Loucy (cell line): ENCODE data around the gene HOXD12.

Source experiments
- H2AFZ ChIP-seq: fragments of 200-600 bp; sonication (generic); 2 replicates; pipeline ENCODE4 v1.6.0; 2016; ENCODE audit warnings: antibody characterized with exemption, mild to moderate bottlenecking, low read length, moderate library complexity
- H3F3A ChIP-seq: fragments of 200-600 bp; 2 replicates; pipeline ENCODE4 v1.6.0; 2016; ENCODE audit warnings: antibody characterized with exemption, low read depth, mild to moderate bottlenecking
- H3K27me3 ChIP-seq: fragments of 200-600 bp; sonication (generic); 2 replicates; pipeline ENCODE4 v1.6.1; 2014; ENCODE audit warnings: low read length, mild to moderate bottlenecking; ENCODE audit not compliant: insufficient read depth, poor library complexity, severe bottlenecking
- H3K36me3 ChIP-seq: fragments of 200-600 bp; sonication (generic); 2 replicates; pipeline ENCODE4 v1.6.1; 2016; ENCODE audit warnings: low read length; ENCODE audit not compliant: insufficient read depth
- H3K4me1 ChIP-seq: fragments of 200-600 bp; sonication (generic); 2 replicates; pipeline ENCODE4 v1.5.1; 2014; ENCODE audit warnings: low read length, mild to moderate bottlenecking; ENCODE audit not compliant: insufficient read depth, poor library complexity, severe bottlenecking
- H3K4me2 ChIP-seq: fragments of 200-600 bp; sonication (generic); 2 replicates; pipeline ENCODE4 v1.6.0; 2014; ENCODE audit warnings: antibody characterized with exemption, low read length, low read depth, mild to moderate bottlenecking; ENCODE audit not compliant: poor library complexity, severe bottlenecking
- H3K4me3 ChIP-seq: fragments of 200-600 bp; sonication (generic); 2 replicates; pipeline ENCODE4 v1.5.1; 2014; ENCODE audit warnings: low read length, mild to moderate bottlenecking, mixed read lengths; ENCODE audit not compliant: poor library complexity, severe bottlenecking
- H3K79me2 ChIP-seq: fragments of 200-600 bp; sonication (generic); 2 replicates; pipeline ENCODE4 v1.6.1; 2014; ENCODE audit warnings: low read length; ENCODE audit not compliant: insufficient read depth
- H3K9ac ChIP-seq: fragments of 200-600 bp; sonication (generic); 2 replicates; pipeline ENCODE4 v1.6.0; 2014; ENCODE audit warnings: mild to moderate bottlenecking, low read depth, low read length, moderate library complexity; ENCODE audit not compliant: poor library complexity, severe bottlenecking
- H3K9me2 ChIP-seq: fragments of 200-600 bp; sonication (generic); replicated peaks from 2 replicates; pipeline ENCODE4 v1.6.1; 2016; ENCODE audit warnings: low read depth, low read length, mixed read lengths
- H3K9me3 ChIP-seq: fragments of 200-600 bp; sonication (generic); 2 replicates; pipeline ENCODE4 v1.6.1; 2014; ENCODE audit warnings: mild to moderate bottlenecking, antibody characterized with exemption, low read length, low read depth; ENCODE audit not compliant: insufficient read depth
- H4K20me1 ChIP-seq: fragments of 200-600 bp; sonication (generic); 2 replicates; pipeline ENCODE4 v1.6.0; 2014; ENCODE audit warnings: antibody characterized with exemption, low read length, mild to moderate bottlenecking; ENCODE audit not compliant: insufficient read depth, poor library complexity, severe bottlenecking
- EZH2phosphoT487 ChIP-seq: fragments of 200-600 bp; IDR thresholded peaks from 2 replicates; pipeline ENCODE4 v1.6.1; 2018; ENCODE audit warnings: antibody characterized with exemption, mild to moderate bottlenecking, moderate library complexity, borderline replicate concordance
- TF ChIP-seq, protein P1 (sequence below): fragments of 200-600 bp; sonication (generic); conservative IDR thresholded peaks from 2 replicates; pipeline ENCODE4 v1.5.1; 2014; ENCODE audit warnings: mild to moderate bottlenecking, antibody characterized with exemption, low read length

The HOXD12 gene

DNA sequence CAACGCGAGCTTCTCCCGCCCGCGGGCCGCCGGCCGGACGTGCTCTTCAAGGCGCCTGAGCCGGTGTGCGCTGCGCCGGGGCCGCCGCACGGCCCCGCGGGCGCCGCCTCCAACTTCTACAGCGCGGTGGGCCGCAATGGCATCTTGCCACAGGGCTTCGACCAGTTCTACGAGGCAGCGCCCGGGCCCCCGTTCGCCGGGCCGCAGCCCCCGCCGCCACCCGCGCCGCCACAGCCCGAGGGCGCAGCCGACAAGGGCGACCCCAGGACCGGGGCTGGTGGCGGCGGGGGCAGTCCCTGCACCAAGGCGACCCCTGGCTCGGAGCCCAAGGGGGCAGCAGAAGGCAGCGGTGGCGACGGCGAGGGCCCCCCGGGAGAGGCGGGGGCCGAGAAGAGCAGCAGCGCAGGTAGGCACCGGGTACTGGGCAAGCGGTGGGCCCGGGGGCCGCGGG is 8.2 kb downstream of the HOXD12 start:
- Histone ChIP-seq H3K27me3 (peaks cover 13% of the 10 kb centered on the region), H3K4me1 (peaks cover 3% of the 10 kb centered on the region), H3K9ac (no peak overlapping the region), H4K20me1 (no peaks in the 10 kb centered on the region), H3K79me2 (no peaks in the 10 kb centered on the region), H3K9me2 (no peaks in the 10 kb centered on the region), H3K36me3 (no peaks in the 10 kb centered on the region), H3K4me2 (no peak overlapping the region), H2AFZ (no peak overlapping the region), H3F3A (no peaks in the 10 kb centered on the region), H3K4me3 (no peak overlapping the region), H3K9me3 (no peaks in the 10 kb centered on the region)
- TF ChIP-seq, protein P1, sequence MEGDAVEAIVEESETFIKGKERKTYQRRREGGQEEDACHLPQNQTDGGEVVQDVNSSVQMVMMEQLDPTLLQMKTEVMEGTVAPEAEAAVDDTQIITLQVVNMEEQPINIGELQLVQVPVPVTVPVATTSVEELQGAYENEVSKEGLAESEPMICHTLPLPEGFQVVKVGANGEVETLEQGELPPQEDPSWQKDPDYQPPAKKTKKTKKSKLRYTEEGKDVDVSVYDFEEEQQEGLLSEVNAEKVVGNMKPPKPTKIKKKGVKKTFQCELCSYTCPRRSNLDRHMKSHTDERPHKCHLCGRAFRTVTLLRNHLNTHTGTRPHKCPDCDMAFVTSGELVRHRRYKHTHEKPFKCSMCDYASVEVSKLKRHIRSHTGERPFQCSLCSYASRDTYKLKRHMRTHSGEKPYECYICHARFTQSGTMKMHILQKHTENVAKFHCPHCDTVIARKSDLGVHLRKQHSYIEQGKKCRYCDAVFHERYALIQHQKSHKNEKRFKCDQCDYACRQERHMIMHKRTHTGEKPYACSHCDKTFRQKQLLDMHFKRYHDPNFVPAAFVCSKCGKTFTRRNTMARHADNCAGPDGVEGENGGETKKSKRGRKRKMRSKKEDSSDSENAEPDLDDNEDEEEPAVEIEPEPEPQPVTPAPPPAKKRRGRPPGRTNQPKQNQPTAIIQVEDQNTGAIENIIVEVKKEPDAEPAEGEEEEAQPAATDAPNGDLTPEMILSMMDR, result no peak
- TF ChIP-seq EZH2phosphoT487, result no peak

DNA sequence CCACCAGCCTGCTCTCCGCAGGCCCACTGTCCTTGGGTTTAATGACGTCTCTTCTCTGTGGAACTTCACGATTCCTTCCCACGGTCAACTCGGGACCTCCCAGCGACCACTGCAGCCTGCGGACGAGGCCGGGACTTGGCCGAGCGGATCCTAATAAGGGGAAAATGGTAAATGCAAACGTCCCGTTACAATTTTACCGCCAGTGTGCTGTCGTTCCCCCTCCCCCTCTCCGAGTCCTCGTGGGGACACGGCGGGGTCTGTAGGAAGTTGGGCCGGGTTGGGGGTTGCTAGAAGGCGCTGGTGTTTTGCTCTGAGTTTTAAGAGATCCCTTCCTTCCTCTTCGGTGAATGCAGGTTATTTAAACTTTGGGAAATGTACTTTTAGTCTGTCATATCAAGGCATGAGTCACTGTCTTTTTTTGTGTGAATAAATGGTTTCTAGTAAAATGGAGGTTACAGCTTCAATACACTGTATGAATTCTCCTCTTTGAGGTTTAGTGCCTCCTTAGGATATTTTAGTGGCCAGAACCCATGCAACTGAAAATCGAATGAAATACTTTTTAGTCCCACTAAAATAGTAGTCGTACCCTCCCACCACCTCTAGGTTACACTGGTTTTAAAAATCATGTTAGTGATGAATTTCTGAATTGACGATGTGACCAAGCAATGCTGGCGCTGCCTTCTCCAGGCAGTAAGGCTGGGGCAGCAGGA is 9.8 kb downstream of the HOXD12 start:
- Histone ChIP-seq H3K27me3 (peaks cover 29% of the 10 kb centered on the region), H3K4me1 (peaks cover 2% of the 10 kb centered on the region), H3K36me3 (no peaks in the 10 kb centered on the region), H3K79me2 (no peaks in the 10 kb centered on the region), H3K4me3 (no peak overlapping the region), H3K9me3 (no peaks in the 10 kb centered on the region), H3K9me2 (no peaks in the 10 kb centered on the region), H3K9ac (no peak overlapping the region), H2AFZ (no peak overlapping the region), H3F3A (0 out of 2 replicates have a peak, but pooled peaks cover under 1% of the 10 kb centered on the region), H3K4me2 (no peak overlapping the region), H4K20me1 (no peaks in the 10 kb centered on the region)
- TF ChIP-seq, protein P1, result no peak
- no peak for TF ChIP-seq EZH2phosphoT487

DNA sequence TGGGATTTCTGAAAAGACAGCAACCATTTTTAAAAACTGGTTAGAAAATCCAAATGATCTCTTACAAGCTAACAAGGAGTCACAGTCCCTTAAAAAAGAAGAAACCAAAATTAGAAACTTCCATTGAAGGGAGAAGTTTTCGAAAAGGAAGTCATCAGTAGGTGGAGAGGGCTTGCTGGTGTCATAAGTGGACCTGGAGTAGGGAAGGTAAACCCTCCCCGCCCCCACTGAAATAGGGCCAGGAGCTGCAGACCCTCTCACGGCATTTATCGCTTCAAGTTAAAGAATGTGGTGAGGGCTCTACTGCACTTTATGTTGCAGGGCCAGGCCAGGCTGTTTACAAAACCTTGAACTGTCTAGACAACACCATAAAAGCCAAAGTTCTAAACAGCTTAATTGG is 10.4 kb downstream of the HOXD12 start:
- H3K36me3 ChIP-seq, result no peaks in the 10 kb centered on the region
- peaks cover 34% of the 10 kb centered on the region for H3K27me3 ChIP-seq

More for the DNA sequence above, 10.4 kb downstream of the HOXD12 start:
- no peak overlapping the region for H2AFZ ChIP-seq
- H3K9me2 ChIP-seq, result no peaks in the 10 kb centered on the region
- H3K9me3 ChIP-seq, result no peaks in the 10 kb centered on the region
- H3K4me1 ChIP-seq, result no peaks in the 10 kb centered on the region
- H3F3A ChIP-seq, result 0 out of 2 replicates have a peak, but pooled peaks cover 4% of the 10 kb centered on the region
- H3K79me2 ChIP-seq, result no peaks in the 10 kb centered on the region
- no peak overlapping the region for H3K4me3 ChIP-seq
- no peak overlapping the region for H3K9ac ChIP-seq
- no peak overlapping the region for H3K4me2 ChIP-seq
- no peaks in the 10 kb centered on the region for H4K20me1 ChIP-seq
- no peak for TF ChIP-seq EZH2phosphoT487
- TF ChIP-seq, protein P1, result no peak
